B cell (primary cell): ENCODE results near the gene CHRNA4.
"Not testable (repeated sequence)": the region's sequence is repeated elsewhere in the genome, so short reads cannot be mapped to it uniquely, and the experiment has no call there.

Experiments used
- CTCF ChIP-seq: fragments of 200-600 bp; IDR thresholded peaks from one replicate; pipeline ENCODE4 v1.8.0; 2022; ENCODE audit warnings: antibody characterized with exemption, mild to moderate bottlenecking
- EZH2 ChIP-seq: IDR thresholded peaks from 2 replicates; pipeline ENCODE4 v1.6.1; 2012; ENCODE audit warnings: borderline replicate concordance, low read depth, mild to moderate bottlenecking, moderate library complexity, low read length; ENCODE audit not compliant: insufficient read depth, poor library complexity, severe bottlenecking

- not testable (repeated sequence) for TF ChIP-seq EZH2, CTCF
Measured at GRCh38 chr20:63305933-63306672, 55.0 kb downstream of the CHRNA4 start.
